NCI-H187 (cell line): ENCODE data around the gene CDH6.

ENCODE experiments used
- DNase-seq, 2 experiments: peaks; one replicate each; lab custom pipeline; 2025; lab: John Stamatoyannopoulos, UW

The CDH6 gene

DNA sequence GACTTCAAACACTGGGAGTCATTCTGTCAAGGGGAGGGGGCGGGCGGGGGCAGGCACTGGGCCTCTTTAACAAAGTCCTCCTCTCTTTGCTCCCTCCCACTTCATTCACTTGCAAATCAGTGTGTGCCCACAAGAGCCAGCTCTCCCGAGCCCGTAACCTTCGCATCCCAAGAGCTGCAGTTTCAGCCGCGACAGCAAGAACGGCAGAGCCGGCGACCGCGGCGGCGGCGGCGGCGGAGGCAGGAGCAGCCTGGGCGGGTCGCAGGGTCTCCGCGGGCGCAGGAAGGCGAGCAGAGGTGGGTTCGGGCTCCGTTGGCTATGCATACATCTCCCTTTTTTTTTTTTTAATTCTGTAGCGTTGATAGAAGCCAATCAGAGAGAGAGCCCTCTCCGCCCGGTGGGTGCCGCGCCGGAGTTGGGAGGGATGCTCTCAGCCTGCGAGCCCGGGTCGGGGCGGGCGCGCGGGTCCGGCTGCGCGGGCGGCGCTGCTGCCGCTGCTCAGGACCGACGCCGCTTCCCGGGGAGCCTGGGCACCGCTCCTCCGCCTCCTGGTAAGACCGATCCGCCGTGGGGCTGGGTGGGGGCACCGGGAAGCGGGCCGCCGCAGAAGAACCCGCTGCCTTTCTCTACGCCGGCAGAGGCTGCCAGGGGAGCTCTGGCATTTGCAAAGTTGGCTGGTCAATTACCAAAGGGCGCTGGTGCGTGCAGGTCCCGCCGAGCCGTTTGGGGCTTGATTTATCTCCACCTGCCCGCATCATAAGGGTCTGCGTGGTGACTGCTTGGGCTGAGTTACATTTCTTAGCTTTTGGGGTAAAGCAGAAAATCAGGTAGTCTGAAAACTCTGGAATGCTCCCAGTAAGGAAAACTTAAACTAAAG lies at the start of gene CDH6:
TSS of gene CDH6 (plus strand) at position 96 of the 877 bp plus-strand sequence. CDS start 73,788 bp downstream, outside the sequence.
- no peak for DNase-seq

DNA sequence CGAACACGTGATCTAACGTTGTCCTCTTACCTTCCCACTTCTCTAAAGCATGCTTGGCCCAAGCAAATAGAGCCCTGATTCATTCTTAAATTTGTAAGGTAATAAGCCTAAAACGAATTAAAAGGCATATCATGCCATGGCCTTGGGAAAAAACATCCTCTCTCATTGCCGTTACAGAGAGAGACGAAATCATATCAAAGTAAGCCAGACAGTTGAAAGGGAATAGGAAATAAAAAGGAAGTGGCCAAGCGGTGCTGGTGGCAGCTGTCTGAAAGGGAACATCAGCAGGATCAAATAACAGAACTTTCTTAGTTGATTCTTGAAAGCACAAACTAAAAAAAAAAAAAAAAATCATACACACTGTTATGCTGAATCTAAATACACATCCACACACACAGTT lies 49.1 kb upstream of the CDH6 start:
- DNase-seq = no peak

DNA sequence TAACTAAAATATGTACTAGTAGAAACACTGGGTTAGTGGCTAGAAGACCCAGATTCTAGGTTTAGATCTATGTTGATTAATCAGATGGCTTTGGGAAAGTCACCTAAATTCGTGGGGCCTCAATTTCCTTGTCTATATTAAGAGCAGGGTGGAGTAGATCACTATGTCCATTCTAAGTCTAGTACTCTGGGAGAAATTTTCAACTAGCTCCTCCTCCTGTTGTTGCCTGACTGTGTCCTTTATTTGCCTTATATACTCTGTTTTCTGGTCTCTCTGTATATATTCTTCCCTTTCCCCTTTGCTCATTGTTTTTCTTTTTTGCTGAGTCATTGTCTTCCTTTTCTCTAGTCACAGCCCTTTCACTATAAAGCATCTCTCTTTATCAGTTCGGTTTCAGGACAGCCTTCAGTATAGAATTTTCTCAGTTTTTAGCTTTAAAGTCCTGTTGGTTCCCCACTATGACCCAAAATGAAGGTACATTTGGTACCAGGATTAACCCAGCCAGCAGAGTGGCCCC lies 44.5 kb upstream of the CDH6 start:
- DNase-seq = no peak

DNA sequence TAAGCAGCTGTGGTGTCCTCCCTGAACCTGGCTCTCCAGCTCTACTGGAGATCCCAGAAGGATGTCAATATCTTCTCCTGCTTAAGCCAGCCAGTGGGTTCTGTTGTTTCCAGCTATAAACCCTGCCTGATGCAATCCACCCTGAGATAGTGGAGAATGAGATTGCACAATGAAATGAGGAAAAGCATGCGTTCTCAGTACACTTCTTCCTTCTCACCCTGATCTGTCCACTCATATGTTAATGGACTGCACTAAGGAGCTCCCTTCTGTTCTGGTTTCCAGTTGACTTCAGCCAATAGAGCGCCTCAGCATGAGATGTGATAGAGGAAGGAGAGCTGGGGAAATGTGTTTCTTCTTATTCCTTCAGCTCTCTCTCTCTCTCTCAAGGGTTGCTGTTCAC lies 40.0 kb upstream of the CDH6 start:
- DNase-seq = no peak

DNA sequence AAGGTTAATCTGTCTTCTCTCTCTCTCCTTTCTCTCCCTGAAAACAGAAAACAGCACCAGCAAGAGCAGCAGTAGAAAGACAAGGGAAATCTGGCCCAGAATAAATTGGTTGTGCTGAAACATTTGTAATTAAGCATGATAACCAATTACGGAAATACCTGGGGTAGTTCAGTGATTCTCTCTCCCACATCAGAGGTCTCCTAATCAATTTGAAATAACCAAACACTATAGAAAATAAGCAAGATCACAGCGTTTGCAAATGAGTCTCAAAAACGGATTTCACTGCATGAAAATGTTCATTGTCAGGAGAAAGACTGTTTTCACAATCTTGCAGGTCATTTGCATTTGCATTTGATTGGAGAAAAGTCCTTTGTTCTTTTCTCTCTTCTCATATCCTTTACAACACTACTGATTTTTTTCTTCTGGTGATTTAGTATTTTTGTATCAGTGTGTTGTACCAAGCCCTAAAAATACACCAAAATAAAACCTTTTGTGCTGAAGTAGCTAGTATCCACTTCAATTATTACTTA lies 36.8 kb upstream of the CDH6 start:
- DNase-seq = no peak

DNA sequence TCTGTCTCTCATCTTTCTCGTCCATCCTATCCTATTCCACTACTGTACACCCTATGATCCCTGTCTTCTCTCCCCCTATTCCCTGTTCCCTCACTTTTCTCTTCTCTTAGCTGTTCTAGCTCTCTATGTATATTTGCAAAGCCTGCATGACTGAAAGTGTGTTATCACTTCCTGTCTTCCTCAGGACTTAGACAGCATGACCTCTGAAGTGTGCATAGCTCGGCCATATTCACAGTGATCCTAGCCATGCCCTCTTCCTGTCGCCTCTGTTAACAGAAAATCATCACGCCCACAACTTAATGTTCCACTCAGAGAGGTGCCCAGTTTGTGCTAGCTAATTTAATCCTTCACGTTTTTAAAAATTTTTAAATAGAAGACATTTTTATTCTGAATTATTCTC lies 35.8 kb upstream of the CDH6 start:
- no peak for DNase-seq

DNA sequence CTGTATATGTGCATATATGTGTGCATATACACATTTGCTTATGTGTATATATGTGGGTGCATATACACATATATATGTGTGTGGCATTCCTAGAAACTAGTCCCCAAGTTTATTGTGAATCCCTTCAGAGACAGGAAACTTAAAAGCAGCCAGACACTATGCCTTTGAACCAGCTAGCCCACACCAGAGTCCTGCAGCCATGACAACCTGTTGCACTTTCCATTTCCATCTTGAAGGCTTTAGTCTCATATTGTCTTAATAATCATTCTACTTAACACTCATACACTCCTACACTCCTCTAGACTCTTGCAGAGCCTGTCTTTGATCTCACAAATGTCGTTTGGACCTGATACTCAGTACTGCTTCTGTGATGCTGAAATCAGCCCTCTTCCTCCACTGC lies 34.8 kb upstream of the CDH6 start:
- DNase-seq = no peak

DNA sequence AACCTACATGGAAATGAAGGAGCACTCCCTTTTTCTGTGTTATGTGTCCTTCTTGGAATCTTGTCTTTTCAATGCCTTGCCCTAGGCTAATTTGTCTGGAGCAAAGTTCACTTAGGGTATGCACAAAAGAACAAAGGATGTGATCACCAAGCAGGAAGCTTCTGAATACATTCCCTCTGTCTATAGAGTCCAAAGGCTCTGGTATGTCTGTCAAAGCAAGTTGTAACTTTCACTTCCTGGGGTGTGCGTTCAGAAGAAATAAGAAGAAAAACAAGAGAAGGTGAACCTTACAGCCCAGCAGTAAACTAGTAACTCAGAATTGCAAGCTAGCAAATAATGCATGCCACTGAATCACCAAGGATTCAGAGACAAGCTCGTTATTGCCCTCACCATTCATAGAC lies 31.7 kb upstream of the CDH6 start:
- no peak for DNase-seq

DNA sequence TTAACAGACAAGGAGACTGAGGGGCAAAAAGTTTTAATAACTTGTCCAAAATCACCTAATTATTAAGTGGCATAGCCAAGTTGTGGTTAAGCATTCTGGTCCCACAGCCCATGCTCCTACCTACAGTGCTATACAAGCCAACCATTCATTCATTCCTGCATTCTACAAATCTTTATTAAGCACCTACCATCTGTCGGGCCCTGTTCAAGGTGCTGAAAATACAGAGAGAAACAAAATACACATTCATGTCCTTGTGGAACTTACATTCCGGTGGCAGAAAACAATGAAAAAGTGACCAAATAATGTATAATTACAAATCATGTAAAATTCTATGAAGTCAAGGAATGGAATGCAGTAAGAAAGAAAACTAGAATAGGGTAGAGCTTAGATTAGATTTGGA lies 27.8 kb upstream of the CDH6 start:
- DNase-seq = no peak

DNA sequence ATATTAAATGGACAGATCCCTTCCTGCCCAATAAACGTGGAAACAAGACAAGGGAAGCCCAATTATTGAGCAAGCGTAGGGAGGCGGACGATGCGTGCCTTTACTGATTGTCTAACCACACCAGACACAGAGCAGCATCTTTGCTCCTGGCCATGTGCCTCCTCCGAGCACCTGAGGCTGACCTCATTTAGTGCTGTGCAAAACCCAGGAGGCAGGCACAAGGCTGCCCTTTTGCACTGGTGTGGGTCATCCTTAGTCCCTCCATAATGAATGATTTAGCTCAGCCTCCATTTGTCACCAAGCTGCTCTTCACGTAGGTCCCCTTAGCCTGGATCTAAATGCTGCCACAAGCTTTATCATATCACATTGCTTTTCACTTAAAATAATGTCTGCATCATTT lies 24.1 kb upstream of the CDH6 start:
- no peak for DNase-seq

DNA sequence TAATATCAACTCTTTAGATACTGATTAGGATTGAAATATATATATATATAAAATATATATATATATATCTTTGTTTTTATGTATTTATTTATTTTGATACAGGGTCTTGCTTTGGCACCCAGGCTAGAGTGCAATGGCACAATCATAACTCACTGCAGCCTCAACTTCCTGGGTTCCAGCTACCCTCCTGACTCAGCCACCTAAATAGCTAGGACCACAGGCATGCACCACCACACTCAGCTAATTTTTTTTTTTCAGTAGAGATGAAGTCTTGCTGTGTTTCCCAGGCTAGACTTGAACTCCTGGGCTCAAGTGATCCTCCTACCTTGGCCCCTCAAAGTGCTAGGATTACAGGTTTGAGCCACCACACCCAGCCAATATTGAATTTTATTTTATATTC lies 20.6 kb upstream of the CDH6 start:
- DNase-seq = no peak

DNA sequence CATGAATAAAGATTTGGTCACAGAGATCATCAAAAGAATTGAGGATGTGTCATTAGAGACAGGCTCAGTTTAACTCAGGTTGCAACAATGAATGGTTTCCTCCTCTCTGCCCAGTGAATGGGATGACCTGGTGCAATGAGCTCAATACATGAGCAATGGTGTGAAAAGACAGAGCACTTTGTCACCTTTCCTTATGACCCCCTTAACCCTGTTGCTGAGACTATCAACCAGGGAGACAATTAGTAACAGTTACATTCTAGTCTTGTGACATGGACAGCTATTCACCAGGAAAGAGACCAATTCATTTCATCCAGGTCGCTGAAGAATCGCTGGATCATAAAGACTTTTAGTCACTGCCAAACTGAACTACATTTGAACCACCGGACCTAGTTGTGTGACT lies 19.9 kb upstream of the CDH6 start:
- DNase-seq = no peak

DNA sequence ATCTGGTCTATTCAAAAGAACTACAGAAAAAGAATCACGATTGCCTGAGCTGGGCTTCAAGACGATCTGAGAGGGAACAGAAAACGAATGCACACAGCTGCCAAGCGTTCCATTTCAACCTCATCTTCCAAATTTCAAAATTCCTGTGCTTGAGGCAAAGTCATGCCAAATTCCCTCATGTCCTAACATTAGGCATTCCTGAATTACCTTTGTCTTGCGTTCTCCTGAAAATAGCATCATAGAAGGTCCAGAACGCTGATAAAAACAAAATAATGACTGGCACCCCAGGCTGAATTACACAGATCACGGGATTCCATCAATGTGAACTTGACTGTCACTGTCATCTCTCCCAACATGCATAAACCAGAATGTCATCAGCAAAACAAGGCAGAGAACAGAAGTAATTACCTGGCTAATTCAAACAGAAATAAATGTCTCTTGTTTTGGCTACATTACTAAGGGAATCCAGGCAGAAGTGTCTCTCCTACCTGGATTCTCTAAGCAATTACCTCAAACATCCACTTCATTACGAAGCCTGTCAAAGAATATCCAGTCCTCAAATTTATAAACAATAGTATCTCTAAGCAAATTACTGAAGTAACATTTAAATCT lies 12.0 kb upstream of the CDH6 start:
- no peak for DNase-seq

DNA sequence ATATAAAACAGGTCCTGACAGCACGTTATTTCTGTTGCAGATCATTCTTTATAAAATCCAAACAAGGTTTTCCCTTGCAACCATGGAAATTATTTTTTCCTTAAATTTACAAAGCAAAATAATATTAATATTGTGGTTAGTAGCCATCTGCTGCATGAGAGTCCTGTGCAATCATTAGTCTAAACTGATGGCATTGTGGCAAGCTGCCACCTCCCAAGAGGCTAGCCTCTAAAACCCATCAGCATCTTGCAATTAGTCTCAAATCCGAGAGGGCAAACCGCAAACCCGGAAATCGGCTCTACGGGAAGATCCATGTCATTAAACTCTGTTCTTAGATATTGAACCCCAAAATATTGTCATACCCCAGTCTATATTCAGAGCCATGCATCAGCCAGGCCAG lies 11.3 kb upstream of the CDH6 start:
- DNase-seq = no peak

DNA sequence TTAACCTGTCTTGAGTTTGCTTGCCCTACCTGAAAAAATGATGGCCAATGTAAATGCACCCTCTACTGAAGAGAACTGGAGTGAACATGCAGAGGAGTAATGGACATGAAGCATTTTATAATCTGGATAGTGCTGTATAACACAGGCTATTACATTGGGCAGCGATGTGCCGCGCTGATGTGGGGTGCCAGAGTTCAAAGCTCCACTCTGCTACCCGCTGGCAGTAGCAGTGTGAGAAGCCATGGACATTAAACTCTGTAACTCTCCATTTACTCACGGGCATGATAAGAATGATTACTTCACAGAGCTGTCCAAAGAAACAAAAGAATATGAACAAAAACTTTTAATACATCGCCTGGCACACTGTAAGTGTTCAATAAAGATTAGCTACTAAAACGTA lies 7.5 kb upstream of the CDH6 start:
- no peak for DNase-seq

DNA sequence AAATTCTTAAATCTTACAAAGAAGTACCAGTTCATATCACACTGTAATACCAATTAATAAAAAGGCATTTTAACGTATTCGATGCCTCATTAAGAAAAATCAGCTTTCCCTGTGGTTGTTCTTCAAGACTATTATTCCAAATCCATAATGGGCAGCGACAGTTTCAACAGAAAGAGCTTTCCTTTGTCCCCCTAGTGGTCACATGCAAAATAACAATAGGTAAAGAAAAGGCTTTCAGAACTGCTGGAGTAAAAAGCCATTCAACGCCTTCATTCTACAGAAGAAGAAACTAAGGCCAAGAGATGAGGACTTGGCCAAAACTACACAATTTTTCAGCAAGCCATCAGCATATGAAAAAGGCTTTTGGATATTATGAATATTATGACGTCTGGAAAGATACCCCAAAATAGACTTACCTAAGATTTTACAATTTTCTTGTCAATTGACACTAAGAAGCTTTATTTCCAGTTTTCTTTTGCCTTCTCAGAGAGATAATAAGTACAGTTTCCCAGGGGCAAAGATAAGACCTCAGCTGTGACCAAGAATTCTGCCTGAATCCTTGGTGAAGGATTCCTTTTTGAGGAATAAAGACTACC lies 6.7 kb upstream of the CDH6 start:
- no peak for DNase-seq

DNA sequence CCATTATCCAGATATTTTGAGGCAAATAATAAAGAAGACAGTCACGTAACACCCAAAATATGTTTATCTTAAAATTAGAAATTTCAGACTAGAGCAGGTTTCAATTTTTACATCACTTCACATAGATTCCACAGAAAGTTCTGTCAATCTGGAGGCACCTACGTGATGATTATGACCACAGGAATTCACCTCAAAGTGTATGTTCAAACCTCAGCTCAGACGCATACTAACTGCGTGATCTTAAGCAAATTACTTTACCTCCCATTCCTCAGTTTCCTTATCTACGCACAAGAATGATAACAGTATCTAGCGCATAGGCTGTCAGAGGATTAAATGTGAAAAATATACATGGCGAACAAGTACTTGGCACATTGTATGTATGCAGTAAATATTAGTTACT lies 5.9 kb upstream of the CDH6 start:
- DNase-seq = no peak

DNA sequence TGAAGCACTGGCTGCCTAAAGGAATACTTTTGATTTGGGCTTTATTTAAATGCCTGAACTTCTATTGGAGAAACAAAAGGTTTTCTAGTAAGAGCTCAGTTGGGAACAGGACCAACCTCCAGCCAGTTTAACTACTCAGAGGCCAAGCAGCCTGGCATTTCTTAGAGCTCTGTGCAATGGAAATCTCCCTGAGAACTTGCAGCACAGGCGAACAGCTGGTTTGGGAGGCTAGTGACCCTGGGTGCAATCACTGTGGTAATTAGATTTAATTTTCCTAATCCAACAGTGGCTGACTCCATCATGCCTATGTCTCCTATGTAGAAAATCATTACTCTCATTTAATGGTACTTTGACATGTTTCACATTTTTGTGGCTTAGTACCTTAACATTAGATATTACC lies 1.0 kb upstream of the CDH6 start:
- no peak for DNase-seq

DNA sequence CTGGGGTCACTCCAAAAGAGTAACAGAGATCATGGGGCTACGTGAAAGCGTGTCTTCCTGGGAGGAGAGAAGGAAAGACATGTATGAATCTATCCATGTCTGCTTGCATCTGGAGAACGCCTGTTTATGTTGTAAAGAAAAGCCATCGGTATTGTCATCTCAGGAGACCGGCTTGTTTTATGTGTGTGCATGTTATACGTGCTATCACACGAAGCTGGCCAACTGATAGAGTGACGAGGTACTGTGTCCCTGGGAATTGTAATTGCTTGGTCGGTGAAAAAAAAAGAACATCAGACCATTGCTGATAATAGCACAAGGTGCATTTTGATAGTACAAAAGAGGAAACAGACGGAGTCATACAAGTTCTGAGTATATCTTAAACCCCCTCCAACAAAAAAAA lies 370 bp upstream of the CDH6 start:
- DNase-seq = no peak

DNA sequence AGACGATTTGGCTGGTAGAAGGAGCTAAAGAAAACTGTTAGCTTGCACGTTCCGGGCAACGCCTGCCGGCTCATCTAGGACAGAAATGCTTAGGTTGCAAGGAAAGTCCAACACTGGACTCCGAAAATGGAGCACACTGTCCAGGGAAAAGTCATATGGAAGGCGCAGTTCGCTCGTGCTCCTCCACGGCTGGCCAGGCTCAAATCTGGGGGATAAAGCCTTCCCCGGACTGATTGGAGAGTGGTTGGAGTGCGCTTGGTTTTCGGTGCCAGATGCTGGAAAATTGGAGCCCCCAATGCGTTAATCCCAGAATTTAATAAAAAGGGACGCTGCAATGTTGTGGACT lies 955 bp downstream of the CDH6 start:
- DNase-seq = no peak

DNA sequence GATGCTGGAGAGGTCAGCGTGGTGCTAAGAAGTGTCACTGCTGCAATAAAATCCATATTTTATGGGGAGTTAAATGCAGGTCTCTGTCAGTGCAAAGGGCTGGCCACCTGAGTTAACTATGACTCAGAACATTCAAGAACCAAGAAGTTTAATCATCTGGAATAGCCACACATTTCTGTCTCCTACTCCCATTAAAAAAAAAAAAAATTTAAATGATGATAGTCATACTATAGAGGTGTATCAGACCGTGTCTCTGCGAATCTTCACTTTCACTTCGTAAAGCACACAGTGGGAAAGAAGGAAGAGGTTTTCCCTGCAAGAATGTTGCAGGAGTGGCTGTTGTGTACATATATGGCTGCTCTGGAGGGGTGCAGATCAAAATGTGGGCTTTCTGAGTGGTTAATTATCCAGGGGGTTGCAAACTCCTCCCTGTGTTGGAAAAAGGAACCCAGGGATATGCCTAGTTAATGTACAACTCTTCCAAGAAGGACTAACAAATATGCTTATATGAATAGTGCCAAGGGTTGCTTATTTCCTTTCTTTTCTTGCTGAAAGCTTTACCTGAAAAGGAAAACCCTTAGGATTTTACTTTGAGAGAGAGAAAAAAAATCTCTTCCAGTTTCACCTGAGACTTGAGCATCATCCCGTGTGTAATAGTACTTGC lies 1.5 kb downstream of the CDH6 start:
- DNase-seq = no peak

DNA sequence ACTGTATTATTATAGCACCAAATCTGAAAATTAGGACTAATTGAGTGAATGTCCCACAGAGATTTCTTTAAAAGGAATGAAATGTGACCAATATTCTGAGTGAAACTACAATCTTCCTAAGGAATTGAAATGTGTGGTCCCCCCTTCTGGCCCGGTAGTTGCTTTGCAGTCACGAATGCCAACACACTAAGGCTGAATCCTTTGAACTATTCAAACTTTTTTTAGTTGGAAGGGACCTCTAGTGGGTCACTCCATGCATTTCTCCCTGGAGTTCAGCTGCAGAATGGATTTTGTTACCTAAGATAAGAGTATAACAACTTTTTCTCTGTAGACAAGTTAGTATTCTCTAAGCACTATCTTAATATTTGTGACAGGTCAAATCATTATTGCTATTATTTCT lies 2.8 kb downstream of the CDH6 start:
- no peak for DNase-seq

DNA sequence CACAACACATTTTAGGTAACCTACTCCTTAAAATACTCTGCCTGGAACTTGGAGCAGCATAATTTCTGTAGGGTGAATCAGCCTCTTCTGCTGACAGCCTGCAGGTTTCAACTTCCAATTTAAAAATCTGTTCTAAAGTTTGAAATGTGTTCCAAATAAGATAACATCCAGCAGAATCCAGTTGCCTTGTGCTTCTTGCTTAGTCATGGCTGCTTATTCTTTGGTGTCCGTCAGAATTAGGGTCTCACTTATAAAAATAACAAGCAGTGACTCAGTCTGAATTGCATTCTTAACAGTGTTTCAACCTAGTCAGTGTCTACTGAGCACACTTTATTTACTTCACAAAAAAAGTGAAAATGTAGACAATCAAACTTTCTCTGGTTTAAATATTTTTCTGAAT lies 3.7 kb downstream of the CDH6 start:
- no peak for DNase-seq
